ENCODE data around the gene ATG4C.

DNA sequence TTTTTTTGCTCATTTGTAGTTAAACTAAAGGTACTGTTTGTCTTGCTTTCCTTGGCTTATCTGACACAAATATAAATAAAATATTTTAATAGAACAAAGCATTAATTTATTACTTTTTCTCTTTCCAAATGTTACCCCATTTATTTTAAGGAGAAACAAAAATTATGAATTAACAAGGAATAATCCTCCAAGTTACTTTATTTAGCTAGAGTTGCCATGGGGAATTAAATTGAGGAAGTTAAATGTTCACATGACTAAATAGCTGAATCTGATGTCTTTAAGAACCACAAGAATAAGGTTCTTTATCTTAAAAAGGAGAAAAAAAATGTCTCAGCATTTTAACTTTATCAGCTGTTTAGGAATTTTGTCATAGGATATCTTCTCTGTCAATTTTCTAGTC is 12.3 kb downstream of the ATG4C start:
- TF ChIP-seq, protein P1, sequence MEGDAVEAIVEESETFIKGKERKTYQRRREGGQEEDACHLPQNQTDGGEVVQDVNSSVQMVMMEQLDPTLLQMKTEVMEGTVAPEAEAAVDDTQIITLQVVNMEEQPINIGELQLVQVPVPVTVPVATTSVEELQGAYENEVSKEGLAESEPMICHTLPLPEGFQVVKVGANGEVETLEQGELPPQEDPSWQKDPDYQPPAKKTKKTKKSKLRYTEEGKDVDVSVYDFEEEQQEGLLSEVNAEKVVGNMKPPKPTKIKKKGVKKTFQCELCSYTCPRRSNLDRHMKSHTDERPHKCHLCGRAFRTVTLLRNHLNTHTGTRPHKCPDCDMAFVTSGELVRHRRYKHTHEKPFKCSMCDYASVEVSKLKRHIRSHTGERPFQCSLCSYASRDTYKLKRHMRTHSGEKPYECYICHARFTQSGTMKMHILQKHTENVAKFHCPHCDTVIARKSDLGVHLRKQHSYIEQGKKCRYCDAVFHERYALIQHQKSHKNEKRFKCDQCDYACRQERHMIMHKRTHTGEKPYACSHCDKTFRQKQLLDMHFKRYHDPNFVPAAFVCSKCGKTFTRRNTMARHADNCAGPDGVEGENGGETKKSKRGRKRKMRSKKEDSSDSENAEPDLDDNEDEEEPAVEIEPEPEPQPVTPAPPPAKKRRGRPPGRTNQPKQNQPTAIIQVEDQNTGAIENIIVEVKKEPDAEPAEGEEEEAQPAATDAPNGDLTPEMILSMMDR (IDR thresholded peaks at IDR 0.05; ENCODE audit: poor library complexity): no peak
- no peak for TF ChIP-seq EZH2 (IDR thresholded peaks at IDR 0.05; ENCODE audit: borderline replicate concordance)
